Fibroblast of villous mesenchyme (primary cell): ENCODE measurements around the gene SLAMF1. TPM values are rescaled to one million over a fixed set of nuclear protein-coding genes. Genes with fewer than 3 reads are reported as not detected.

Experiments
- DNase-seq: peaks from one replicate; pipeline ENCODE4 v3.0.0-alpha.2; 2010; ENCODE audit warnings: low read depth
- H3K4me3 ChIP-seq: 2 replicates; pipeline ENCODE4 v1.5.1; 2011; ENCODE audit warnings: low read depth, mild to moderate bottlenecking, low read length
- total RNA-seq: library from RNA; depleted of rRNA; stranded (reverse); fragments of >200 nt; gene quantifications from 2 replicates; pipeline ENCODE4 v1.2.3, GENCODE V29; 2012
- TF ChIP-seq, protein P1 (sequence below): IDR thresholded peaks from 2 replicates; pipeline ENCODE4 v1.5.1; 2012; ENCODE audit warnings: low read depth, mild to moderate bottlenecking, low read length; ENCODE audit not compliant: insufficient read depth

SLAMF1 gene
- total RNA-seq, 1 donor: not detected

DNA sequence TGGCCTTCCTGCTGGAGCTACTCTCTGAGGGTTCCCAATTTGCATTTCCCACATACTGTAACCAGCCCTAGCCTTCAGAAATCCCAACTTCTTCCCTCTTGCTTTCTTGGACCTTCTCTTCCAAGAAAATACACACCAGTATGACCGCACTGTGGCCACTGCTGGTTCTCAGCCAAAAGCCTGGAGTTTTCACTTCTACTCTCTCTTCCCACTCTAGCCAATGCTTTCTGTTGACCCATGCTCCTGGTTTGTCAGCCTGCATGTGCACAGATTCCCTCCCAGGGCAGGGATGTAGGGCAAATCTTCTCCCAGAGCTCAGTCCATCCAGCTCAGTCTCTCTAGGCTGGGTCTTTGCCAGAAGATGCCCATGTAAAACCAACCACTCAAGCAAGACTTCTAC, 664 bp downstream of the SLAMF1 start:
- TF ChIP-seq, protein P1, sequence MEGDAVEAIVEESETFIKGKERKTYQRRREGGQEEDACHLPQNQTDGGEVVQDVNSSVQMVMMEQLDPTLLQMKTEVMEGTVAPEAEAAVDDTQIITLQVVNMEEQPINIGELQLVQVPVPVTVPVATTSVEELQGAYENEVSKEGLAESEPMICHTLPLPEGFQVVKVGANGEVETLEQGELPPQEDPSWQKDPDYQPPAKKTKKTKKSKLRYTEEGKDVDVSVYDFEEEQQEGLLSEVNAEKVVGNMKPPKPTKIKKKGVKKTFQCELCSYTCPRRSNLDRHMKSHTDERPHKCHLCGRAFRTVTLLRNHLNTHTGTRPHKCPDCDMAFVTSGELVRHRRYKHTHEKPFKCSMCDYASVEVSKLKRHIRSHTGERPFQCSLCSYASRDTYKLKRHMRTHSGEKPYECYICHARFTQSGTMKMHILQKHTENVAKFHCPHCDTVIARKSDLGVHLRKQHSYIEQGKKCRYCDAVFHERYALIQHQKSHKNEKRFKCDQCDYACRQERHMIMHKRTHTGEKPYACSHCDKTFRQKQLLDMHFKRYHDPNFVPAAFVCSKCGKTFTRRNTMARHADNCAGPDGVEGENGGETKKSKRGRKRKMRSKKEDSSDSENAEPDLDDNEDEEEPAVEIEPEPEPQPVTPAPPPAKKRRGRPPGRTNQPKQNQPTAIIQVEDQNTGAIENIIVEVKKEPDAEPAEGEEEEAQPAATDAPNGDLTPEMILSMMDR: no peak

DNA sequence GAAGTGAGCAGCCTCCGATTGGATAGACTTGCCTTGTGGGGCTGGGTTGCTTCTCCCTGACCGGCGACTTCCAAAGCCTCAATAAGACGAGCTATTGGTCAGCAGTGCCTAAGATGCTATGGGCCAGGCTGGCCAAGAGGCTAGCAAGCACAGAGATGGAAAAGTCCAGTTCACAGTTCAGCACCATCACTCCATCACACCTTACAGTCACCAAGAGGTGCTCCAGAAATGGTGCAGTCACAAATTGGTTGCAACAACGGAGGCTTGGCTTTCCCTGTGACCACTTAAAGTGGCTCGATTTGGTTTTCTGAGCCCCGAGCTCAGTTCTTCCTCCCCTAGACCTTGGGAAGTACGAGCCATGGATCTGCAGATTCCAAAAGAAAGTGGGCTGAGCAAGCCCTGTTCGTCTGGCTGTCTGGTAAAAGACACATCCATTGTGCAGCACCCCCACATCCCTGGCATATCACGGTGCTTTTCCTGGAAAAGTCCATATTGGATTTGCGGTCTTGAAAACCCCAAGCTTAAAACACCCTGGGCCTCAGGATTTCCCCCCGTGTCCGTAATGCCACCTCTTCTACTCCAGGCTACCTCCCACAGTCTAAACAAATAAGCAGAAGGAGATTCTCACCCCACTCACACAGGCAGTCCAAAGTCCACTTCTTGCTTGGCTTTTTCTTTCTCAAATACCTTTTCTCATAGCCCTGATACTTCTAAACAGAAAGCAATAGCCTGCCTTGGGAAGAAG, 1.3 kb downstream of the SLAMF1 start:
- H3K4me3 ChIP-seq: no peak overlapping the region
- TF ChIP-seq, protein P1: no peak
- DNase-seq: no peak

More for the DNA sequence above, 664 bp downstream of the SLAMF1 start:
- no peak for DNase-seq
- H3K4me3 ChIP-seq: no peak overlapping the region

DNA sequence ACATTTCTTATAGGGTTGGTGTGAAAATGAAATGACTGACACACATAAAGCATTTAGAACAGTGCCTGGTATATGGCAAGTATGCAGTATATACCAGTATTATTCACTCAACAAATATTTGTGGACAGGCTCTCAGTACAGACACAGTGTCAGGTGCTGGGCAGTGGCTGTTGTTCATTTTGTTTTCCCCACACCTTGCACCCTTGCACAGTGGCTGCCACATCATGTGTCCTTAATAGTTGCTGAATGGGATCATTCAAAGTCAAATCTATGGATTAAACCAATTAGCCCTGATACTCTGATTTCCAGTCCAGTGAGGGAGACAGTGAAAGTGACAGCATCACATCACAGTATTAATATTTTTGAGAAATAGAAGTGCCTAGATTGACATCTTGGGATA, 2.4 kb downstream of the SLAMF1 start:
- DNase-seq: no peak
- H3K4me3 ChIP-seq: no peak overlapping the region
- TF ChIP-seq, protein P1: no peak

DNA sequence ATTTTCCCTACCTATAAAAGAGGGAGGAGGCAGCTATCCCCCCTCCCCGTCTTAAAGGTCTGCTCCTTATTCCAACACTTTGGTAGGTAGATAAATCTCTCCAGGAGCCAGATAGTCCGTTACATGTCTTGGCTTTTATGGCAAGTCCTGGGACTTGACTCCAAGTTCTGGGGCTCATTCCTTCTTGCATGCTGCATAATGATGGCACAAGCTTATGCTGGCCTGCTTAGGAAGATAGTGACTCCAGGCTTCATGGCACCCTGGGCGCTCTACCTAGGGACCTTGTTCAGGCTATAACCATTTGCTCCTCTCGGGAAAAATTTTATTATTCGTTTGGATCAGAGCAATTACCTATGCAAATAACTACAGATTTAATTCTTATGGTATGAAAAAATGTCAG, 3.7 kb downstream of the SLAMF1 start:
- no peak for DNase-seq
- TF ChIP-seq, protein P1: no peak
- H3K4me3 ChIP-seq: no peak overlapping the region

DNA sequence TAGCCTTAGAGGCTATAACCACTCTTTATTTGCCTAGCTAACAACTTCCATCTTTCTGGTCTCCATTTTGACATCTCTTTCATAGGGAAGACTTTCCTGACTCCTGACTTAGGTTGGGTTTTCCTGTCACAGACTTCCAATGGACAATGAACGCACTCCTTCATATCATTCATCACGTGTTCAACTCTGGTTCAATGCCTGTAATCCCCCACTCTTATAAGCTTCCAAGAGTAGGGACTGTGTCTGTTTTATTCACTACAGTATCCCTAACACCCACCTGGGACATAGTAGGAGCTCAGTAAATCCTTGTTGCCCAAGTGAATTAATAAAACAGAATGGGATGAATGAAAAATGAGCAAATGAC, 4.6 kb downstream of the SLAMF1 start:
- no peak for DNase-seq
- no peak overlapping the region for H3K4me3 ChIP-seq
- TF ChIP-seq, protein P1: no peak

DNA sequence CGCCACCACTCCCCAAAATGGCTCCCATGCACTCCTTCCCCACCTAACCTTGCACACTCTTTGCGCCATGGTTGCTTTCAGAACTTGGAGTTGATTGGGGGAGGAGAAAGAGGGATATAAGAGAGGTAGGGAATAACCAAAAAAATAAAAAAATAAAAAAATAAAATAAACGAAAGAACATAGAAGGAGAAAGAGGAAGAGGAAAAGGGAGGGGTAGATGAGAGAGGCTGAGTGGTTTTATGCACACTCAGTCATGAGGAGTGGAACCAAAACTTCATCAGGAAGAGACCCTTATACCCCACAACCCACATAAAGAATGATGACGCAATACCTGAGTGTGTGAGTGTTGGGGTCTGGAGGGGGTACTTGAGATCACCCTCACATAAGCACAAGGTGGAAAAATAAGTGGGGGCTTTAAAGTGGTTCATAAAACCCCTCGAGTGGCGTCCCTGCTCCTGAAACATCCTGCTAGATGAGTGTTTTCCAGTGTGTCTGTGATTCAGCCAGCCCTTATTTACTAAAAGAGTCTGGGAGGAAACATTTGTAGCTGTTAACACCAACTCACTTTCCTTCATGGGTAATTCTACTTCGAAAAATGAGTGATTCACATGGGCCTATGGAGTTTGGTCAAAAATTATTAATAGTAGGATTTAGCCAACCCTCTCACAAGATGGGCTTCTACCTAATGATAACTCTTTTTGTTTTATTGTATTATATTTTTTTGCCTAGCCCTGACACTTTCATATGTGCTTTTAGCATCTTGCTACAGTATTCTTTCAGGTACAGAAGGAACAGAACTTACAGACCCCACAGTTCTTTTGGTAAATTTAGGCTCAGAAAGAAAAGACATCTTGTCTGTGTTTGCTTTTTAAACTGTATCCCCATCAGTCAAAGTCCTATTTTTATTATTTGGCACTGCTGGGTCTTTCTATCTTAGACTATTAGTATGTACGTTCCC, 5.2 kb downstream of the SLAMF1 start:
- H3K4me3 ChIP-seq: no peak overlapping the region
- TF ChIP-seq, protein P1: no peak
- no peak for DNase-seq
